HepG2 (cell line): ENCODE data around the gene SMIM36. TPM values are rescaled to one million over a fixed set of nuclear protein-coding genes. Genes with fewer than 3 reads are reported as not detected.
A peak's percentile ranks its signal among the peaks of the same experiment; 100 is the strongest.

Source experiments
- ARID2 ChIP-seq: sonication (generic); formaldehyde crosslinking; IDR thresholded peaks from 2 replicates; pipeline ENCODE4 v1.8.1; 2022; ENCODE audit warnings: mild to moderate bottlenecking, missing genetic modification reagents, borderline replicate concordance
- CEBPB ChIP-seq: IDR thresholded peaks from 2 replicates; pipeline ENCODE4 v1.6.1; 2011; ENCODE audit warnings: low read depth, low read length, improper control_type of control experiment, borderline replicate concordance
- ERF ChIP-seq: IDR thresholded peaks from 2 replicates; pipeline ENCODE4 v1.6.1; 2018; ENCODE audit warnings: missing biosample characterization, missing genetic modification reagents
- FOSL2 ChIP-seq: sonication (generic); formaldehyde crosslinking; IDR thresholded peaks from 2 replicates; pipeline ENCODE4 v1.4.0; 2020; ENCODE audit warnings: missing genetic modification reagents
- JUN ChIP-seq: sonication (generic); formaldehyde crosslinking; IDR thresholded peaks from 2 replicates; pipeline ENCODE4 v1.4.0; 2020; ENCODE audit warnings: mild to moderate bottlenecking, missing genetic modification reagents
- MIER2 ChIP-seq: IDR thresholded peaks from 2 replicates; pipeline ENCODE4 v1.6.1; 2016; ENCODE audit warnings: missing biosample characterization, missing genetic modification reagents
- NCOR1 ChIP-seq: fragments of 200-600 bp; sonication (generic); IDR thresholded peaks from 2 replicates; pipeline ENCODE4 v1.7.0; 2017; ENCODE audit warnings: antibody characterized with exemption, low read length, borderline replicate concordance
- NFKBIZ ChIP-seq: IDR thresholded peaks from 2 replicates; pipeline ENCODE4 v1.6.1; 2018; ENCODE audit warnings: missing genetic modification reagents, missing compliant biosample characterization
- SAP130 ChIP-seq: IDR thresholded peaks from 2 replicates; pipeline ENCODE4 v1.6.1; 2016; ENCODE audit warnings: low read depth
- TCF12 ChIP-seq, 2 experiments: fragments of 450-650 bp in 1 of 2; sonication (generic) in 1 of 2; formaldehyde crosslinking in 1 of 2; IDR thresholded peaks; 2 replicates each; pipeline versions ENCODE4 v1.6.1 to v1.8.0; 2017 to 2022; ENCODE audit warnings: antibody characterized with exemption in 1 of 2, mild to moderate bottlenecking in 1 of 2, missing genetic modification reagents in 1 of 2, moderate library complexity in 1 of 2
- TOE1 ChIP-seq: sonication (generic); formaldehyde crosslinking; IDR thresholded peaks from 2 replicates; pipeline ENCODE4 v1.4.0; 2020; ENCODE audit warnings: mild to moderate bottlenecking, missing genetic modification reagents
- ZNF547 ChIP-seq: sonication (generic); formaldehyde crosslinking; IDR thresholded peaks from 2 replicates; pipeline ENCODE4 v1.5.1; 2020; ENCODE audit warnings: mild to moderate bottlenecking, missing genetic modification reagents
- ZNF652 ChIP-seq: IDR thresholded peaks from 2 replicates; pipeline ENCODE4 v1.6.1; 2016; ENCODE audit warnings: low read depth, borderline replicate concordance
- ZNF816 ChIP-seq: sonication (generic); formaldehyde crosslinking; IDR thresholded peaks from 2 replicates; pipeline ENCODE4 v1.8.0; 2022; ENCODE audit warnings: missing genetic modification reagents, mild to moderate bottlenecking, borderline replicate concordance
- ZZZ3 ChIP-seq: sonication (generic); formaldehyde crosslinking; IDR thresholded peaks from 2 replicates; pipeline ENCODE4 v1.4.0; 2020; ENCODE audit warnings: missing genetic modification reagents, mild to moderate bottlenecking, borderline replicate concordance
- polyA plus RNA-seq, 8 experiments: library from polyadenylated mRNA; depleted of rRNA in 3 of 8; stranded (reverse) in 7 of 8; unstranded in 1 of 8; fragments of >200 nt; fragmentation: Illumina TruSeq in 4 of 8; extraction: Trizol in 4 of 8; gene quantifications; 2 replicates each; pipeline versions ENCODE4 v1.2.1 to v1.2.3, GENCODE V29; 2011 to 2016; ENCODE audit warnings: low read depth in 4 of 8, missing spikeins in 1 of 8, mixed read lengths in 1 of 8; ENCODE audit not compliant: insufficient read depth in 1 of 8
- total RNA-seq, 5 experiments: library from RNA; depleted of rRNA; stranded (reverse); fragments of >200 nt; fragmentation: Illumina TruSeq; extraction: Trizol; gene quantifications; 2 replicates each; pipeline ENCODE4 v1.2.3, GENCODE V29; 2016; ENCODE audit warnings: low read depth in 1 of 5
- TF ChIP-seq, protein P1 (sequence below): sonication (generic); formaldehyde crosslinking; conservative IDR thresholded peaks from 2 replicates; pipeline ENCODE4 v1.4.0; 2020; ENCODE audit warnings: missing genetic modification reagents
- TF ChIP-seq, protein P2 (sequence below): sonication (generic); formaldehyde crosslinking; IDR thresholded peaks from 2 replicates; pipeline ENCODE4 v1.9.0; 2021; ENCODE audit warnings: missing genetic modification reagents, mild to moderate bottlenecking, borderline replicate concordance
- TF ChIP-seq, protein P3 (sequence below): sonication (generic); formaldehyde crosslinking; IDR thresholded peaks from 2 replicates; pipeline ENCODE4 v1.8.0; 2022; ENCODE audit warnings: mild to moderate bottlenecking, missing genetic modification reagents; ENCODE audit not compliant: insufficient replicate concordance
- TF ChIP-seq, protein P4 (sequence below): sonication (generic); formaldehyde crosslinking; IDR thresholded peaks from 2 replicates; pipeline ENCODE4 v1.5.1; 2020; ENCODE audit warnings: mild to moderate bottlenecking, missing genetic modification reagents
- TF ChIP-seq, protein P5 (sequence below): sonication (generic); formaldehyde crosslinking; IDR thresholded peaks from 2 replicates; pipeline ENCODE4 v1.8.0; 2023; ENCODE audit warnings: mild to moderate bottlenecking, missing genetic modification reagents

Gene SMIM36
- total and polyA plus RNA-seq, 2 of the 13 experiments (the other 11 are each of a cell fraction or from before 2014, with no cell fraction given): not detected

DNA sequence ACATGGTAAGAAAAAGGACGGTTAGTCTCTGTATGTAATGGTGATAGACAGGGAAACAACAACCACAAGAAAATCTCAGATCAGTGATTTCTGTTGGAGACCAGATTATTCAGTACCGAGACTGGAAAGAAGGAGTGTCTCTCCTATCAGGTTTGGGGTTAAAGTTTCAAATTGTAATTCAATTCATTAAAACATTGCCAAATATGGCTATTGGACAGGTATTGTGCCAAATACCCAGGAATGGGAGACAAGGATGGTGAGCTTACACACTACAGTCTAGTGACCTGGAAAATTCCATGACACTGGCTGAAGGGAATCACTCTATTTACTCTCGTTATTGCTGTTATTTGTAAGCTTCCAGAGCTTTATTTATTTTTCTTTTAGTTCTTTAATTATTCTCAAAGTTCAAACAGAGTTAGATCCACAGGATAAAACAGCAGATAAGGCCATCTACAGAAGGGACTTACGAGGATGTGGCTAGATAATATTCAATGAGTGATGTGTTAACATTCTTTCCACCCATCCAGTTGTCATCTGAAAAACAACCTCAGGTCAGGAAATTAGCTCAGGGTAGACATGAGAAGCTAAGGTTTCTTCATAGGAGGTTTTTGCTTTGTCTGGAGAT is 64.6 kb downstream of the SMIM36 start (continued):
- 0 out of 2 replicates have a peak, but pooled peaks have one; percentile 65 for TF ChIP-seq ZZZ3 (CRISPR knock-in tag)
- TF ChIP-seq CEBPB: no peak
- TF ChIP-seq TCF12 (IDR thresholded peaks at IDR 0.05): no peak
- TF ChIP-seq TCF12 (CRISPR knock-in tag; IDR thresholded peaks at IDR 0.05): no peak
- peak; percentile 70; the same call in 1 of the 2 replicates for TF ChIP-seq JUN
- TF ChIP-seq, protein P1, sequence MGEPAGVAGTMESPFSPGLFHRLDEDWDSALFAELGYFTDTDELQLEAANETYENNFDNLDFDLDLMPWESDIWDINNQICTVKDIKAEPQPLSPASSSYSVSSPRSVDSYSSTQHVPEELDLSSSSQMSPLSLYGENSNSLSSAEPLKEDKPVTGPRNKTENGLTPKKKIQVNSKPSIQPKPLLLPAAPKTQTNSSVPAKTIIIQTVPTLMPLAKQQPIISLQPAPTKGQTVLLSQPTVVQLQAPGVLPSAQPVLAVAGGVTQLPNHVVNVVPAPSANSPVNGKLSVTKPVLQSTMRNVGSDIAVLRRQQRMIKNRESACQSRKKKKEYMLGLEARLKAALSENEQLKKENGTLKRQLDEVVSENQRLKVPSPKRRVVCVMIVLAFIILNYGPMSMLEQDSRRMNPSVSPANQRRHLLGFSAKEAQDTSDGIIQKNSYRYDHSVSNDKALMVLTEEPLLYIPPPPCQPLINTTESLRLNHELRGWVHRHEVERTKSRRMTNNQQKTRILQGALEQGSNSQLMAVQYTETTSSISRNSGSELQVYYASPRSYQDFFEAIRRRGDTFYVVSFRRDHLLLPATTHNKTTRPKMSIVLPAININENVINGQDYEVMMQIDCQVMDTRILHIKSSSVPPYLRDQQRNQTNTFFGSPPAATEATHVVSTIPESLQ (CRISPR knock-in tag): no peak
- peak; percentile 91 for TF ChIP-seq ERF
- peak; percentile 73; the same call in 1 of the 2 replicates for TF ChIP-seq FOSL2 (CRISPR knock-in tag)
- TF ChIP-seq ZNF547: no peak
- TF ChIP-seq TOE1 (CRISPR knock-in tag): peak; percentile 62; the same call in 1 of the 2 replicates
- TF ChIP-seq, protein P2, sequence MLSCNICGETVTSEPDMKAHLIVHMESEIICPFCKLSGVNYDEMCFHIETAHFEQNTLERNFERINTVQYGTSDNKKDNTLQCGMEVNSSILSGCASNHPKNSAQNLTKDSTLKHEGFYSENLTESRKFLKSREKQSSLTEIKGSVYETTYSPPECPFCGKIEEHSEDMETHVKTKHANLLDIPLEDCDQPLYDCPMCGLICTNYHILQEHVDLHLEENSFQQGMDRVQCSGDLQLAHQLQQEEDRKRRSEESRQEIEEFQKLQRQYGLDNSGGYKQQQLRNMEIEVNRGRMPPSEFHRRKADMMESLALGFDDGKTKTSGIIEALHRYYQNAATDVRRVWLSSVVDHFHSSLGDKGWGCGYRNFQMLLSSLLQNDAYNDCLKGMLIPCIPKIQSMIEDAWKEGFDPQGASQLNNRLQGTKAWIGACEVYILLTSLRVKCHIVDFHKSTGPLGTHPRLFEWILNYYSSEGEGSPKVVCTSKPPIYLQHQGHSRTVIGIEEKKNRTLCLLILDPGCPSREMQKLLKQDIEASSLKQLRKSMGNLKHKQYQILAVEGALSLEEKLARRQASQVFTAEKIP (CRISPR knock-in tag): no peak
- peak; percentile 79 for TF ChIP-seq SAP130 (CRISPR knock-in tag)
- peak; percentile 62; the same call in 1 of the 2 replicates for TF ChIP-seq ARID2 (CRISPR knock-in tag)
- TF ChIP-seq, protein P3, sequence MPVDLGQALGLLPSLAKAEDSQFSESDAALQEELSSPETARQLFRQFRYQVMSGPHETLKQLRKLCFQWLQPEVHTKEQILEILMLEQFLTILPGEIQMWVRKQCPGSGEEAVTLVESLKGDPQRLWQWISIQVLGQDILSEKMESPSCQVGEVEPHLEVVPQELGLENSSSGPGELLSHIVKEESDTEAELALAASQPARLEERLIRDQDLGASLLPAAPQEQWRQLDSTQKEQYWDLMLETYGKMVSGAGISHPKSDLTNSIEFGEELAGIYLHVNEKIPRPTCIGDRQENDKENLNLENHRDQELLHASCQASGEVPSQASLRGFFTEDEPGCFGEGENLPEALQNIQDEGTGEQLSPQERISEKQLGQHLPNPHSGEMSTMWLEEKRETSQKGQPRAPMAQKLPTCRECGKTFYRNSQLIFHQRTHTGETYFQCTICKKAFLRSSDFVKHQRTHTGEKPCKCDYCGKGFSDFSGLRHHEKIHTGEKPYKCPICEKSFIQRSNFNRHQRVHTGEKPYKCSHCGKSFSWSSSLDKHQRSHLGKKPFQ (CRISPR knock-in tag): no peak
- TF ChIP-seq NFKBIZ (CRISPR knock-in tag): peak; percentile 60; the same call in 1 of the 2 replicates
- TF ChIP-seq, protein P4, sequence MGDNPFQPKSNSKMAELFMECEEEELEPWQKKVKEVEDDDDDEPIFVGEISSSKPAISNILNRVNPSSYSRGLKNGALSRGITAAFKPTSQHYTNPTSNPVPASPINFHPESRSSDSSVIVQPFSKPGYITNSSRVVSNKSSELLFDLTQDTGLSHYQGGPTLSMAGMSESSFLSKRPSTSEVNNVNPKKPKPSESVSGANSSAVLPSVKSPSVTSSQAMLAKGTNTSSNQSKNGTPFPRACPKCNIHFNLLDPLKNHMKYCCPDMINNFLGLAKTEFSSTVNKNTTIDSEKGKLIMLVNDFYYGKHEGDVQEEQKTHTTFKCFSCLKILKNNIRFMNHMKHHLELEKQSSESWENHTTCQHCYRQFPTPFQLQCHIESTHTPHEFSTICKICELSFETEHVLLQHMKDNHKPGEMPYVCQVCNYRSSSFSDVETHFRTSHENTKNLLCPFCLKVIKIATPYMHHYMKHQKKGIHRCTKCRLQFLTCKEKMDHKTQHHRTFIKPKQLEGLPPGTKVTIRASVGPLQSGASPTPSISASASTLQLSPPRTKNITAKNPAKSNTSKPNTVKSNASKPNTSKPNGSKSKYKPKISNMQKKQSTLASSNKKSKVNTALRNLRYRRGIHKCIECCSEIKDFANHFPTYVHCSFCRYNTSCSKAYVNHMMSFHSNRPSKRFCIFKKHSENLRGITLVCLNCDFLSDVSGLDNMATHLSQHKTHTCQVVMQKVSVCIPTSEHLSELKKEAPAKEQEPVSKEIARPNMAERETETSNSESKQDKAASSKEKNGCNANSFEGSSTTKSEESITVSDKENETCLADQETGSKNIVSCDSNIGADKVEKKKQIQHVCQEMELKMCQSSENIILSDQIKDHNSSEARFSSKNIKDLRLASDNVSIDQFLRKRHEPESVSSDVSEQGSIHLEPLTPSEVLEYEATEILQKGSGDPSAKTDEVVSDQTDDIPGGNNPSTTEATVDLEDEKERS (CRISPR knock-in tag): no peak
- TF ChIP-seq NCOR1: peak; percentile 13; the same call in 1 of the 2 replicates
- TF ChIP-seq, protein P5, sequence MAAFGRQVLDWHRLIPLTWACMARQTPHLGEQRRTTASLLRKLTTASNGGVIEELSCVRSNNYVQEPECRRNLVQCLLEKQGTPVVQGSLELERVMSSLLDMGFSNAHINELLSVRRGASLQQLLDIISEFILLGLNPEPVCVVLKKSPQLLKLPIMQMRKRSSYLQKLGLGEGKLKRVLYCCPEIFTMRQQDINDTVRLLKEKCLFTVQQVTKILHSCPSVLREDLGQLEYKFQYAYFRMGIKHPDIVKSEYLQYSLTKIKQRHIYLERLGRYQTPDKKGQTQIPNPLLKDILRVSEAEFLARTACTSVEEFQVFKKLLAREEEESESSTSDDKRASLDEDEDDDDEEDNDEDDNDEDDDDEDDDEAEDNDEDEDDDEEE: no peak
- peak; percentile 22; the same call in 1 of the 2 replicates for TF ChIP-seq MIER2 (CRISPR knock-in tag)
- peak; percentile 65; the same call in 1 of the 2 replicates for TF ChIP-seq ZNF652 (CRISPR knock-in tag)
- TF ChIP-seq ZNF816 (CRISPR knock-in tag): no peak
